Measurements from ENCODE around the gene GABRA4.

GABRA4 gene

DNA sequence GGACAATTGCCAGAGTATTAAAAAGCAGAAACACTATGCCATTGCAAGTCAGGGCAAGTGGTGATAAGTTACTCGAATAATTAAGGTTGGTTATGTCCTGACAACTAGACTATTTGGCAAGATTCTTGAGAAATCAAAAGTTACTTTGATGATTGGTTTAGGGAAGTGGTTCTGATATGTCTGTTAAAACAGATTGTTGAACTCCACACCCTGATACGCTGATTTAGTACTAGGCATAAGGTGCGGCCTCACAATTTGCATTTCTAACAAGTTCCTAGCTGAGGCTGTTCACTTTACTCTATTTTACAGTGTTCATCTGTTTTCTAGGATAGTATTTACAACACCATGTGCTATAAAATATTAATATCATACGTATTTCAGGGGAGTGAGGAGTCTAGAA is 12.5 kb downstream of the GABRA4 start:
- no peak for DNase-seq
- intact Hi-C loops (cut with DNase I): no loop called here

DNA sequence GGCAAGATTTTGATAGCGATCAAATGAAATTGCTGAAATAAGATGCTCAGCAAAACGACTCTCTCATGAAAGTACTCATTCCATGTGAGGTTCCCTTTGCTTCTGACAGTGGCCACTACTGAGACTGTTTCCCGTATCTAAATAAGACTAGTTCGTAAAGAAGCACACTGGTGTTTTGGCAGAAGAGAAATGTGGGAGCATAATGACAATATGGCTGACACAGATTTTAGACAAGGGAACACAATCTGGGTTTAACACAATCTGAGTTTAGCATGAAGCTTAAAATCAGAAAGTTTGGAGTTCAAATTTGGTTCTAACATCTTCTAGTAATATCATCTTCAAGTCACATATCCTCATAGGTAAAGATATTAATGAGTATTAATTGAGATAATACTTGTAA is 13.7 kb downstream of the GABRA4 start:
- no peak for DNase-seq
- intact Hi-C loops (cut with DNase I): no loop called here

DNA sequence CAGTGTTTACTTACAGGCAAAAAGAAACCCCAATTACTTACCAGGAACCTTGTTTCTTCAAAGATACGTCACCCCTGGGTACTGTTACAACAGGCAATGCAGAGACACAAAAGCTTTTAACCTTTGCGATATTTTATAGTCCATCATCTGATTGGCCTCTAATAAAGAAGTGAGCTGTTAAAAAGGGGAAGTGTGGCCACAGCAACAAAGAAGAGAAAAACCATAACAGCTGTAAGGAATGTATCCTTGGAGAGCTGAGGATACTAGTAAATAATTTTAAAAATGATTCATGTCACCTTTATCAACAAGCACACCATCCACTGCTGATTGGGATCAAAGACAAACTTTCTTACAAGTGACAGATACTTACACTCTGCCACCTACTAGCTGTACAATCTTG is 14.1 kb downstream of the GABRA4 start:
- no peak for DNase-seq
- intact Hi-C loops (cut with DNase I): no loop called here

GRCh38 chr4:46977245-46977644 is 16.1 kb downstream of the GABRA4 start:
- no peak for DNase-seq
- intact Hi-C loops (cut with DNase I): no loop called here

DNA sequence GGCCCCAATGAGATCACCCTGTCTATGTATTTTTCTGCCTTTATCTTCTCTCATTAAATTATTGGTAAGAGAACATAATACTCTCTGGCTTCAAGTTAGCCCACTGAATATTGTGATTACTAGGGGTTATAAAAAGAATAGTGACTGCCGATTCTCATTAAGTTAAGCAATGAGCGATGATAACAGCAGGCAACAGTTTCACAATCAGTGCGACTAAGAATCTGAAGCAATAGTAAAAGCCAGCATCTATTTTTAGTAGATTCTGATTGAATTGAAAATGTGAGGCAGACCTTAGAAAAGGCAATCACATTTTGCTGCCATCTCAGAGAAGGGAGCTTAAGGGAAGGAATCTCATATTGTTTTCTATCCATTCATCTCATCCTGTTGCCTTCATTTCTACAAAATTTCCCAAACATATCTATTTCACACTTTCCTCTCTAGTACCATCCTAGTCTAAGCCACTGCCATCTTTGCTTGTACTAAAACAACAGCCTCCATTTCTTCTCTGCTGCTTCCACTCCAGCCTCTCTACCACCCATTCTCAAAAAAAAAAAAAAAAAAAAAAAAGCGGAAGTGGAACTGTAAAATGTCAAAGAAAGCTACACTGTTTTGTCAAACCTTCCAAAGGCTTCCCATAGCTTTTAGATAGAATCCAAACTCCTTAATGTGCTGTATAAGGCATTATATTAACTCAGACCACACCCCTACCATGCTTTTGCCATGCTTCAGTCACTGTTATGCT is 17.4 kb downstream of the GABRA4 start:
- intact Hi-C loops (cut with DNase I): no loop called here
- DNase-seq: no peak

GRCh38 chr4:46974891-46975543 is 18.4 kb downstream of the GABRA4 start:
- intact Hi-C loops (cut with DNase I): no loop called here
- DNase-seq: no peak

DNA sequence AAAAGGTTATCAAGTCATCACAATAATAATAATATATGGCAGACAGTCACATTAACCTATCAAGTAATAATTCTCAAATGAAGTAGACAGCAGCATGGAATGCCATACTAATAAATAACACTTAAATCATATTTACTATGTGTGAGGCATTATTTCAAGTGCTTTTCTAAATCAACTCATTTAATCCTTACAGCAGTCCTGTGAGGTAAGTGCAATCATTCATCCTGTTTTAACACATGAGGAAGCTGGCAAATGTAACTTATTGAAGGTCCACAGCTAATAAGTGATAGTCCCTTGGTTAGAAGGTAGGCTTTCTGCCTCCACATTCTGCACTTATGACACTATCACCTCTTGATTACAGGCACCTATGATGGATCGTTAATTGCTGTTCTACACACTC is 24.5 kb downstream of the GABRA4 start:
- DNase-seq: no peak
- intact Hi-C loops (cut with DNase I): no loop called here

DNA sequence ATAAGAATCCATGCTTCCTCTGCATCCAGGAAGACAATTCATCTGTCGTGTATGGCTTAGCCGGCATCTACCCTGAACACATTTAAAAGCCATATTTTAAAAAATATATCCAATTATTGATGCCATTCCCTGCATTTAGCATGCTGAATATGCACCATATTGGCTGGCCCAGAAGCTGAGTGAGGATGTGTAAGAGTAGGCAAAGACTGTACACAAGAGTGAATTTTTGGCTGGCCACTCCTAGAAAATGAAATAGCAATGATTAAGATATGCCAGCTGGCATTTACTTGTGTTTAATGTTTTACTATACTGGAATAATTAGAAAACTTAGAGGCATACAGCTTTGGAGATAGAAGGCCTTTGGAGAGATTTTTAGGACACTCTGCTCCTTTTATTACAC is 25.8 kb downstream of the GABRA4 start:
- intact Hi-C loops (cut with DNase I): no loop called here
- DNase-seq: no peak

DNA sequence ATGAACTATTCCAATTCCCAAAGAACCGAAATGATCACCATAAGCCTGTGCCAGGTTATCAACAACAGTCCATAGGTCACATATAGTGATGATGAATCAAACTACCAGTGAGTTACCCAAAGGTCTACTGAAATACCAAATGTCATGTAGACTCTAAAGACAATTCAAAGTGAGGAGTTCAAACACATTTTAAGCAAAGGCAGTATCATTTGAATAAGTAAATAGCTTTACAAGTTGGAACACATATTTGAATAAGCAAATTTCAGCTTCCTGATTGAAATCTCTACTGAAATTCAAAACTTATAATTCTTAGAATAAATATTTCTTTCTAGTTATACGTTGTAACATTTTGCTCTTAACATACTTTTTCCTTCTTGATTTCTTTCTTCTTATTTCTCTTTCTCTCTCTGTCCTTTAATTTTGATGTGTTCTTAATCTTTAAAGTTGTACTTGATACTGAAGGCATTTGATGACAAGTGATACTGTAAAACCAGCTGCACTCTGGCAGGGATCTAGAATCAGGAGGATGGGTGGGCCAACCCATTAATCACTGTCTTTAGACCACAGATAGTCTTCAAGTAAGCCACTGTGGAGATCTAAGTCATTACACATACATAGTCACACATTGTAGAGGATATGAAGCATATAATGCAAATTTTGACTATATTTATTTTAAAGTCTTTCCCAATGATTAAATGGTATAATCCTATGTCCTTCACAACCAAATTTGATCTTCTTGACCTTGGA is 34.5 kb downstream of the GABRA4 start:
- intact Hi-C loops (cut with DNase I): no loop called here
- no peak for DNase-seq

DNA sequence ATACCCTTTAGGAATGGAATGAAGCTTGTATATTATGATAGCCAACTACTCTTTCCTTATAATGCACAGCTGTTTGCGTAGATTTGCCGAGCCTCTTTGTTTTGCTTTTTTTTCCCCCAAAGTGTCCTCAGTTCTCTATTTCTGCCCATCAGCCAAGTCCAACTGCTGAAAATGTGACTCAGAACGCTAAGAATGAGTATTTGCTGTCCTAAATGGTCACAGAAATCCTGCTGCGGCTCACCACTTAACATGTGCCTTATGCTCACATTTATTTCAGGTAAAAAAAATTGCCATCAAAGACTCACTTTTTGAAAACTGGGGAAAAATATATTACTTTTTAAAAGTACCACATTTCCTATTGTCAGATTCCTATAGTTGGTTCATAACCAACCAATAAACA is 36.9 kb downstream of the GABRA4 start:
- intact Hi-C loops (cut with DNase I): no loop called here

DNA sequence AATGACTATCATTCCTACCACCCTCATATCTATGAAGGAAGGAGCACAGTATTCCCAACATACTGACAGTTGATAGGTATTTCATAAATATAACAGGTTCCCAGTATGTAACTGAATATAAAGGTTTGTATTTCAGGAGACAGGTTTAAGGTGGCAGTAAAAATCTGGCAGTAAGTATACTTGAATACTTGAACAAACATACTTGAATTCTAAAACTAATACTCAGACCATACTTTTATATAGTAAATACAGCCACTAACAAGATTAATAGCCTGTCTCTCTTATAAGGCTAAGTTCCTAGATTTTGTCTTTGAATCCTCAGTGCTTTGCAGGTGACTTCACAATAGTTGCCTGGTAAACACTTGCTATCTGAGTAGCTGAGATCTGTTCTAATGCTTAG is 37.8 kb downstream of the GABRA4 start:
- intact Hi-C loops (cut with DNase I): no loop called here

More for the DNA sequence above, 36.9 kb downstream of the GABRA4 start:
- peak in 2 of 10 donors; percentile 62 to 63 for DNase-seq

GRCh38 chr4:46954643-46955042 is 38.7 kb downstream of the GABRA4 start:
- intact Hi-C loops (cut with DNase I): no loop called here
- DNase-seq: no peak

More for the DNA sequence above, 37.8 kb downstream of the GABRA4 start:
- no peak for DNase-seq

DNA sequence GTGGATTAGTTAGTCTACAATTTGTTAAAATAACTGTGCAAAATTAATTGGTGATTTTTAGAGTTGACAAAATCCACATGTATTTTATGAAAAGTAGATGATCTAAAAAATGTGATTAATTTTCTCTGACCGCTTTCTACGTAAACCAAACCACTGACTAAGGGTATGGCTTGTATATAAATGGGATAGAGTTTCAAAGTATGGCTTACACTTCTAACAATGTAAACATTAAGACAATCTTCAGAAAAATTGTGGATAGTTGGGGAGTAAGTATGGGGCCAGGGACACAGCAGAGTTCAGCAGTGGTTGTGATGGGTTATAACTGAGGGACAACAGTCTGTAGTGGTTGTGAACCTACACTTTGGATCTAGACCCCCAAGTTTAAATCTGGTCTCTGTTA is 39.8 kb downstream of the GABRA4 start:
- intact Hi-C loops (cut with DNase I): no loop called here
- no peak for DNase-seq

GRCh38 chr4:46952451-46952850 is 40.9 kb downstream of the GABRA4 start:
- DNase-seq: no peak
- intact Hi-C loops (cut with DNase I): no loop called here

DNA sequence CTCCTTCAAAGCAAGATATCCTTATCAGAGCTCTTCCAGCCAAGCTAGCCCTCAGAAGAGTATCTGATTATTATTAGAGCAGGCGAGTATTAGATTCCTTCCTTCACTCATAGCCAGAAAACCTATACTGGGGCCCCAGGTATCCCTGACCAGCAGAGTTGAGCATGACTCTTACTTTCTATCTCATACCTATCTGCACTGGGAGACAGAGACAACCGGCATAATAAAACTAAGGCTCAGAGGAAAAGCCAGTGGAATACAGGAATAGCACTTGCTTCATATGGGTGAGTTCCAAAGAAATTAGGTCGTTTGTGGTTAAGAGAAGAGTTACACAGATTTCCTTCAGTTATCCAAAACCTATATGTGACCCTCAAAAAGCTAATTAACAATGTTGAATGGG is 42.6 kb downstream of the GABRA4 start:
- intact Hi-C loops (cut with DNase I): no loop called here
- DNase-seq: no peak

- intact Hi-C loops (cut with DNase I): no loop called here
- DNase-seq: no peak
These were observed 43.6 kb downstream of the GABRA4 start for GRCh38 chr4:46949822-46950221.

DNA sequence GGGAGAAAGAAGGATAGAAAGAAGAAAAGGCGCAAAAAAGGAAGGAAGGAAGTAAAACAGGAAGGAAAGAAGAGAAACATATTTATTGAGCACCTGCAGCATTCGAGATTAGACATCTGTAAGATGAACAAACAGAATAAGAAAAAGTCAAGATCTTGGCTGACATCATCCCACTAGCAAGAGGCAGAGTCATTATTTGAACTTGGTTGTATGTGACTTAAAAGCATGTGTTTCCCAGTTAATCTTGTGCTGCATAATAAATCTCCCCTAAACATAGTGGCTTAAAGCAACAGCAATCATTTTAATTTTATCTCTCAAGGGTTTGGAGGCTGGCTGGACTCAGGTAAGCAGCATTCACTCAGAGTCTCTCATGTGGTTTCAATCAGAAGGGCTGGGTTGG is 45.8 kb downstream of the GABRA4 start:
- intact Hi-C loops (cut with DNase I): no loop called here
- DNase-seq: no peak

GRCh38 chr4:46946919-46947536 is 46.4 kb downstream of the GABRA4 start:
- peak in 1 of 10 donors; percentile 38 for DNase-seq
- intact Hi-C loops (cut with DNase I): no loop called here

- intact Hi-C loops (cut with DNase I): no loop called here
- no peak for DNase-seq
These were observed 48.3 kb downstream of the GABRA4 start for GRCh38 chr4:46945062-46945461.

GRCh38 chr4:46944345-46944744 is 49.0 kb downstream of the GABRA4 start:
- DNase-seq: no peak
- intact Hi-C loops (cut with DNase I): no loop called here

DNA sequence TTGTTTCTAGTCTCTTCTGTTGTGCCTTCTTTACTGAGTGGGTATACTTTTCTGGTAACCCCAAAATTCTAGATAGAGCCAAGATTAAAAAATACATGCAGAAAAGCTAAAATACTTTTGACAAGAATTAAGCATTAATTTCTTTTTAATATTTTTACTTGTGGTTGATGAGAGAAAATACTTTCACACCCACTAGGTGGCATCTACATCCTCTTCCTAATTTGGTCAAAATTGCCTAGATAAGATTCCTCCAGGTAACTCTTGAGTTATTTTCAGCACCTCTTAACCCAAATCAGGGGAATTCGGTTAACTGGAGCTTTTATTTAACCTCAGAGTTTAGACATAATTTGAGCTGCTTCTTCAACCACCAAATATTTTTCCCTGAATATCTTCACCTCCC is 55.9 kb downstream of the GABRA4 start:
- intact Hi-C loops (cut with DNase I): no loop called here

More for the DNA sequence above, 55.9 kb downstream of the GABRA4 start:
- DNase-seq: no peak

Measured in posterior cingulate gyrus (tissue), 11 donors.